ENCODE results near the gene CAPN12. TPM values are rescaled to one million over a fixed set of nuclear protein-coding genes. Genes with fewer than 3 reads are reported as not detected.

CAPN12 gene
- total RNA-seq, 1 donor from 2014 or later: 7.3 TPM

DNA sequence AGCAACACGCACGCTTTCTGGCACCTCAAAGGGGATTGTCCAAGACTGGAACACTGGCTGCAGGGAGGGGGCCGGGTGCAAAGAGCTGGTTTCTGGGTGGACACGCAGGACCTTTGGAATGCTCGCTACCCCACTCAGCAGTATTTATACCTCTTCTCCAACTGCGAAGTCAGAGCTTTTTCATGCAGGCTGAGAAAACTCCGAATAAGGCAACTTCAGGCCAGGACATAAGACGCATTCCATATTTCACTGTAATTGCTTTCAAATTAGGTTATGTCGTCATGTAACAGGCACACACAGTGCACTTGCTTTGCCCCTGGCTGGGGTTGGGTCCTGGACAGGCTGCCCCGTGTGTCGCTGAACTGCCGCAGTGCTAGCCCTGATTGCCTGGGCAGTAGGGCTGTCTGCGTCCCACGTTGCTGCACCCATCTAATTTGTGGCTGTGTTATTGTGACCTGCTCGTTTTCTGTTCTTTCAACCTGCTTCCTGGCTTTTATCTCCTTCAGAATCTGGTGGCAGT lies 52.3 kb downstream of the CAPN12 start:
- peak; percentile 79 for DNase-seq (ENCODE audit: low read depth)
- peak overlapping the region; percentile 1 for H3K4me3 ChIP-seq (ENCODE audit: low read depth, low read length)
- TF ChIP-seq, protein P1, sequence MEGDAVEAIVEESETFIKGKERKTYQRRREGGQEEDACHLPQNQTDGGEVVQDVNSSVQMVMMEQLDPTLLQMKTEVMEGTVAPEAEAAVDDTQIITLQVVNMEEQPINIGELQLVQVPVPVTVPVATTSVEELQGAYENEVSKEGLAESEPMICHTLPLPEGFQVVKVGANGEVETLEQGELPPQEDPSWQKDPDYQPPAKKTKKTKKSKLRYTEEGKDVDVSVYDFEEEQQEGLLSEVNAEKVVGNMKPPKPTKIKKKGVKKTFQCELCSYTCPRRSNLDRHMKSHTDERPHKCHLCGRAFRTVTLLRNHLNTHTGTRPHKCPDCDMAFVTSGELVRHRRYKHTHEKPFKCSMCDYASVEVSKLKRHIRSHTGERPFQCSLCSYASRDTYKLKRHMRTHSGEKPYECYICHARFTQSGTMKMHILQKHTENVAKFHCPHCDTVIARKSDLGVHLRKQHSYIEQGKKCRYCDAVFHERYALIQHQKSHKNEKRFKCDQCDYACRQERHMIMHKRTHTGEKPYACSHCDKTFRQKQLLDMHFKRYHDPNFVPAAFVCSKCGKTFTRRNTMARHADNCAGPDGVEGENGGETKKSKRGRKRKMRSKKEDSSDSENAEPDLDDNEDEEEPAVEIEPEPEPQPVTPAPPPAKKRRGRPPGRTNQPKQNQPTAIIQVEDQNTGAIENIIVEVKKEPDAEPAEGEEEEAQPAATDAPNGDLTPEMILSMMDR (conservative IDR thresholded peaks at IDR 0.05; ENCODE audit: low read depth, low read length): no peak

- H3K4me3 ChIP-seq (ENCODE audit: low read depth, low read length): no peak overlapping the region
- DNase-seq (ENCODE audit: low read depth): no peak
- TF ChIP-seq, protein P1 (conservative IDR thresholded peaks at IDR 0.05; ENCODE audit: low read depth, low read length): no peak
Measured at GRCh38 chr19:38690832-38691231, 53.4 kb downstream of the CAPN12 start.

GRCh38 chr19:38690146-38690545 lies 54.1 kb downstream of the CAPN12 start:
- TF ChIP-seq, protein P1 (conservative IDR thresholded peaks at IDR 0.05; ENCODE audit: low read depth, low read length): no peak

DNA sequence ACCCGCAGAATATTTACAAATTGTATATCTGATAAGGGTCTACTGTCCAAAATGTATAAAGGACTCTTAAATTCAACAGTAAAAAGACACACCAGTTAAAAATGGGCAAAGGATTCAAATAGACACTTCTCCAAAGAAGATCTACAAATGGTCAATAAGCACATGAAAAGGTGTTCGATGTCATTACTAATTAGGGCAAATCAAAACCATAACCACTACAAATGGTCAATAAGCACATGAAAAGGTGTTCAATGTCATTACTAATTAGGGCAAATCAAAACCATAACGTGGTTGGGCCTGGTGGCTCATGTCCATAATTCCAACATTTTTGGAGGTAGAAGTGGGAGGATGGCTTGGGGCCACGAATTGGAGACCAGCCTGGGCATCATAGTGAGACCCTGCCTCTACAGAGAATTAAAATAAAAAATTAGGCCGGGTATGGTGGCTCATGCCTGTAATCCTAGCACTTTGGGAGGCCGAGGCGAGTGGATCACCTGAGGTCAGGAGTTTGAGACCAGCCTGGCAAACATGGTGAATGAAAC lies 56.4 kb downstream of the CAPN12 start:
- no peak for DNase-seq (ENCODE audit: low read depth)
- TF ChIP-seq, protein P1 (conservative IDR thresholded peaks at IDR 0.05; ENCODE audit: low read depth, low read length): no peak
- no peak overlapping the region for H3K4me3 ChIP-seq (ENCODE audit: low read depth, low read length)

More at GRCh38 chr19:38690146-38690545, 54.1 kb downstream of the CAPN12 start:
- DNase-seq (ENCODE audit: low read depth): no peak
- H3K4me3 ChIP-seq (ENCODE audit: low read depth, low read length): no peak overlapping the region

- no peak for DNase-seq (ENCODE audit: low read depth)
- H3K4me3 ChIP-seq (ENCODE audit: low read depth, low read length): no peak overlapping the region
- TF ChIP-seq, protein P1 (conservative IDR thresholded peaks at IDR 0.05; ENCODE audit: low read depth, low read length): peak; percentile 19
Measured at GRCh38 chr19:38686530-38686888, 57.8 kb downstream of the CAPN12 start.

GRCh38 chr19:38685666-38686529 lies 58.4 kb downstream of the CAPN12 start:
- no peak for DNase-seq (ENCODE audit: low read depth)
- H3K4me3 ChIP-seq (ENCODE audit: low read depth, low read length): no peak overlapping the region
- TF ChIP-seq, protein P1 (conservative IDR thresholded peaks at IDR 0.05; ENCODE audit: low read depth, low read length): peak; percentile 68

Measured in epithelial cell of proximal tubule (primary cell).